HepG2 (cell line): ENCODE results near the gene LIPC. TPM values are rescaled to one million over a fixed set of nuclear protein-coding genes. Genes with fewer than 3 reads are reported as not detected.

Experiments
- ATAC-seq: fragments of 200-7000 bp; cut with Tn5 transposase; 3 replicates; pipeline ENCODE4 v1.9.1; 2020; ENCODE audit warnings: mild to moderate bottlenecking, moderate library complexity
- BruUV-seq: library from RNA; stranded (reverse); fragments of 400-500 nt; replicated peaks from 2 replicates; lab custom pipeline; 2021; lab: Mats Ljungman, UMichigan
- CTCF ChIA-PET: fragments of 300-600 bp; formaldehyde crosslinking; extraction: SDS; loops from one replicate; lab custom pipeline; 2021; ENCODE audit warnings: low total read pairs, inconsistent platforms, low intra/inter-chr PET ratio; lab: Yijun Ruan, JAX
- POLR2A ChIA-PET: fragments of 350-600 bp; sonication (Branson Sonifier 250); formaldehyde crosslinking; loops from one replicate; lab custom pipeline; 2020; ENCODE audit warnings: antibody characterized with exemption, inconsistent platforms; lab: Yijun Ruan, JAX
- DNase-seq: peaks from one replicate; pipeline ENCODE4 v3.0.0-alpha.2; 2015; ENCODE audit warnings: low spot score
- FAIRE-seq: peaks from 3 replicates; lab custom pipeline; 2011; peaks lifted over from hg19 to GRCh38; lab: Jason Lieb, UNC
- H2AFZ ChIP-seq: one replicate; pipeline ENCODE4 v1.6.1; 2011; ENCODE audit warnings: low read length, inconsistent platforms
- H3K27ac ChIP-seq: fragments of 300-600 bp; 3 replicates; pipeline ENCODE4 v1.8.0; 2011; ENCODE audit warnings: mixed run types, mild to moderate bottlenecking, mixed read lengths, low read length, inconsistent platforms; ENCODE audit not compliant: insufficient read depth; ENCODE audit errors: extremely low read length
- H3K27me3 ChIP-seq, 2 experiments: fragments of 200-600 bp in 1 of 2; 2 replicates in 1 of 2; 3 replicates in 1 of 2; pipeline versions ENCODE4 v1.6.0 to v1.8.0; 2011; ENCODE audit warnings: low read length in 2 of 2, mild to moderate bottlenecking in 2 of 2, moderate library complexity in 2 of 2, inconsistent platforms in 1 of 2; ENCODE audit not compliant: insufficient read depth in 2 of 2, control insufficient read depth in 1 of 2
- H3K36me3 ChIP-seq, 2 experiments: fragments of 200-600 bp in 1 of 2; replicated peaks in 1 of 2; 2 replicates in 1 of 2; 3 replicates in 1 of 2; pipeline versions ENCODE4 v1.5.1 to v1.8.0; 2011; ENCODE audit warnings: low read length in 2 of 2, inconsistent platforms in 1 of 2; ENCODE audit not compliant: insufficient read depth in 2 of 2, control insufficient read depth in 1 of 2
- H3K4me1 ChIP-seq: 2 replicates; pipeline ENCODE4 v1.5.1; 2012; ENCODE audit warnings: low read length, inconsistent platforms; ENCODE audit not compliant: insufficient read depth
- H3K4me2 ChIP-seq: 2 replicates; pipeline ENCODE4 v1.6.0; 2011; ENCODE audit warnings: low read depth, low read length, inconsistent platforms
- H3K4me3 ChIP-seq, 3 experiments: fragments of 200-600 bp in 1 of 3; sonication (generic), shearing (Covaris generic) in 1 of 3; replicated peaks in 1 of 3; 2 replicates each; pipeline ENCODE4 v1.5.1; 2011 to 2016; ENCODE audit warnings: low read length in 3 of 3, inconsistent platforms in 2 of 3, low read depth in 2 of 3, mild to moderate bottlenecking in 2 of 3, control low read depth in 1 of 3, mixed read lengths in 1 of 3; ENCODE audit not compliant: insufficient read depth in 1 of 3
- H3K79me2 ChIP-seq: one replicate; pipeline ENCODE4 v1.6.1; 2011; ENCODE audit warnings: low read length, inconsistent platforms; ENCODE audit not compliant: insufficient read depth
- H3K9ac ChIP-seq: 2 replicates; pipeline ENCODE4 v1.6.0; 2011; ENCODE audit warnings: mild to moderate bottlenecking, low read depth, low read length, inconsistent platforms; ENCODE audit not compliant: insufficient read depth
- H3K9me3 ChIP-seq: 2 replicates; pipeline ENCODE4 v1.5.1; 2012; ENCODE audit warnings: mild to moderate bottlenecking, low read length
- H4K20me1 ChIP-seq: 2 replicates; pipeline ENCODE4 v1.6.0; 2011; ENCODE audit warnings: inconsistent platforms, mild to moderate bottlenecking, low read length, moderate library complexity; ENCODE audit not compliant: insufficient read depth
- CENPX ChIP-seq: sonication (generic); formaldehyde crosslinking; IDR thresholded peaks from 2 replicates; pipeline ENCODE4 v1.9.0; 2021; ENCODE audit warnings: mild to moderate bottlenecking, missing genetic modification reagents, moderate library complexity
- DRAP1 ChIP-seq: IDR thresholded peaks from 2 replicates; pipeline ENCODE4 v1.6.1; 2016; ENCODE audit warnings: missing genetic modification reagents, missing compliant biosample characterization
- HNF1B ChIP-seq: sonication (generic); formaldehyde crosslinking; IDR thresholded peaks from 2 replicates; pipeline ENCODE4 v1.5.1; 2020; ENCODE audit warnings: mild to moderate bottlenecking, moderate library complexity, missing genetic modification reagents
- KDM5B ChIP-seq: sonication (generic); formaldehyde crosslinking; IDR thresholded peaks from 2 replicates; pipeline ENCODE4 v1.4.0; 2020; ENCODE audit warnings: missing genetic modification reagents, mild to moderate bottlenecking, borderline replicate concordance
- MED13 ChIP-seq: sonication (generic); formaldehyde crosslinking; IDR thresholded peaks from 2 replicates; pipeline ENCODE4 v1.5.0; 2020; ENCODE audit warnings: missing genetic modification reagents
- MZF1 ChIP-seq: sonication (generic); formaldehyde crosslinking; IDR thresholded peaks from 2 replicates; pipeline ENCODE4 v1.8.1; 2023; ENCODE audit warnings: mild to moderate bottlenecking, missing genetic modification reagents, borderline replicate concordance
- NFE2 ChIP-seq: sonication (generic); formaldehyde crosslinking; IDR thresholded peaks from 2 replicates; pipeline ENCODE4 v1.4.0; 2020; ENCODE audit warnings: missing genetic modification reagents
- NFIB ChIP-seq: sonication (generic); formaldehyde crosslinking; IDR thresholded peaks from 2 replicates; pipeline ENCODE4 v1.9.0; 2021; ENCODE audit warnings: missing genetic modification reagents, mild to moderate bottlenecking, borderline replicate concordance
- RARG ChIP-seq: sonication (generic); formaldehyde crosslinking; IDR thresholded peaks from 2 replicates; pipeline ENCODE4 v1.4.0; 2020; ENCODE audit warnings: low read depth, mild to moderate bottlenecking, missing genetic modification reagents
- SNAI1 ChIP-seq: sonication (generic); formaldehyde crosslinking; IDR thresholded peaks from 2 replicates; pipeline ENCODE4 v1.5.0; 2020; ENCODE audit warnings: mild to moderate bottlenecking, missing genetic modification reagents, borderline replicate concordance
- ZKSCAN8 ChIP-seq: IDR thresholded peaks from 2 replicates; pipeline ENCODE4 v1.6.1; 2016; ENCODE audit warnings: borderline replicate concordance, missing genetic modification reagents, missing compliant biosample characterization
- ZNF292 ChIP-seq: sonication (generic); formaldehyde crosslinking; IDR thresholded peaks from 2 replicates; pipeline ENCODE4 v1.8.1; 2022; ENCODE audit warnings: mild to moderate bottlenecking, low read depth, missing genetic modification reagents, borderline replicate concordance
- ZNF724P ChIP-seq: sonication (generic); formaldehyde crosslinking; IDR thresholded peaks from 2 replicates; pipeline ENCODE4 v1.8.0; 2022; ENCODE audit warnings: missing genetic modification reagents, borderline replicate concordance
- WGBS: methylation state at CpG from one replicate; pipeline ENCODE4 v1.1.6; 2017; ENCODE audit warnings: low lambda C conversion rate; 5-methylcytosine and 5-hydroxymethylcytosine counted together
- in situ Hi-C: cut with HindIII; loops from 2 replicates; pipeline ENCODE4 v1.10.0; 2017; ENCODE audit warnings: low pct_unique_long_range_greater_than_20kb; ENCODE audit not compliant: extremely low pct_ligation_motif_present
- intact Hi-C: fragments of 100-400 bp; cut with micrococcal nuclease; formaldehyde crosslinking; loops from one replicate; pipeline ENCODE4 v1.10.0; 2022; ENCODE audit not compliant: unreplicated experiment
- polyA plus RNA-seq, 8 experiments: library from polyadenylated mRNA; depleted of rRNA in 3 of 8; stranded (reverse) in 7 of 8; unstranded in 1 of 8; fragments of >200 nt; fragmentation: Illumina TruSeq in 4 of 8; extraction: Trizol in 4 of 8; gene quantifications; 2 replicates each; pipeline versions ENCODE4 v1.2.1 to v1.2.3, GENCODE V29; 2011 to 2016; ENCODE audit warnings: low read depth in 4 of 8, missing spikeins in 1 of 8, mixed read lengths in 1 of 8; ENCODE audit not compliant: insufficient read depth in 1 of 8
- total RNA-seq, 5 experiments: library from RNA; depleted of rRNA; stranded (reverse); fragments of >200 nt; fragmentation: Illumina TruSeq; extraction: Trizol; gene quantifications; 2 replicates each; pipeline ENCODE4 v1.2.3, GENCODE V29; 2016; ENCODE audit warnings: low read depth in 1 of 5
- TF ChIP-seq, protein P1 (sequence below): sonication (generic); formaldehyde crosslinking; IDR thresholded peaks from 2 replicates; pipeline ENCODE4 v1.9.0; 2022; ENCODE audit warnings: low read depth, missing genetic modification reagents

LIPC gene
- total and polyA plus RNA-seq, 2 of the 13 experiments (the other 11 are each of a cell fraction or from before 2014, with no cell fraction given) = 26.0 to 38.0 TPM

DNA sequence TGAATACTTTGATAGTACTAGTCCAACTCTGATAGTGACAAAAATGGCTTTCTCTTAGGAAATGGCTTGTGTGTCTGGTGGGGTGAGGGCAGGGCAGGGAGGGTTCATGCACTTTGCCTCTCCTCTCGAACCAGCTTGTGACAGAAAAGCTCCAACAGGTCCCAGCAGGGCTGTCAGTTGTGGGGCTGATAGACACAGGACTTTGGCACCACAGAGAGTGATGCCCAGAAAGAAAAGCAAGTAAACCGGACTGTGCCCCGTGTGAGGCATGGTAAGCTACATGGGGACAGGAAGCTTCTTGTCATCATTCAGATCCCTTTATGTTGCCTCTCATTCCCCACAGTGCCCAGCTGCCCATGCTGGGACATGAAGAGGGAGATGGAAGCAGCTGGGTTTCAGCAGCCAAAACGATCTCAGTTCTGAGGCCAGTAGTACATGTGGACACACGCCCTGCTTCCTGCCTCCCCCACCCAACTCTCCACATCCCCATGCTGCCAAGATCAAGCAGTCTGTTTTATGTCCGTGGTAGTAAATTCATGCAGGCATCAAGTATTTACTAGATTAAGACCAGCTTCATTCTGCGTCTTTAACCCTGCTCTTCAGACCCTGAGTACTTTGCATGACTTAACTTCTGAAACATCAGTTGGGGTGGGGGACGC, 29.7 kb upstream of the LIPC start:
- intact Hi-C loops = no loop called here
- Histone ChIP-seq H3K4me3 (no peak overlapping the region), H3K79me2 (no peaks in the 10 kb centered on the region), H3K36me3 (no peaks in the 10 kb centered on the region), H4K20me1 (no peaks in the 10 kb centered on the region), H3K4me1 (0 out of 2 replicates have a peak, but pooled peaks cover 8% of the 10 kb centered on the region), H3K27me3 (peaks cover 0 to 1% of the 10 kb centered on the region in 2 experiments; a peak in 1 of 5 replicates), H3K27ac (no peak overlapping the region), H3K9me3 (no peaks in the 10 kb centered on the region), H2AFZ (no peak overlapping the region), H3K4me2 (peak overlapping the region; percentile 14; the same call in 1 of the 2 replicates), H3K9ac (no peak overlapping the region)
- TF ChIP-seq, protein P1, sequence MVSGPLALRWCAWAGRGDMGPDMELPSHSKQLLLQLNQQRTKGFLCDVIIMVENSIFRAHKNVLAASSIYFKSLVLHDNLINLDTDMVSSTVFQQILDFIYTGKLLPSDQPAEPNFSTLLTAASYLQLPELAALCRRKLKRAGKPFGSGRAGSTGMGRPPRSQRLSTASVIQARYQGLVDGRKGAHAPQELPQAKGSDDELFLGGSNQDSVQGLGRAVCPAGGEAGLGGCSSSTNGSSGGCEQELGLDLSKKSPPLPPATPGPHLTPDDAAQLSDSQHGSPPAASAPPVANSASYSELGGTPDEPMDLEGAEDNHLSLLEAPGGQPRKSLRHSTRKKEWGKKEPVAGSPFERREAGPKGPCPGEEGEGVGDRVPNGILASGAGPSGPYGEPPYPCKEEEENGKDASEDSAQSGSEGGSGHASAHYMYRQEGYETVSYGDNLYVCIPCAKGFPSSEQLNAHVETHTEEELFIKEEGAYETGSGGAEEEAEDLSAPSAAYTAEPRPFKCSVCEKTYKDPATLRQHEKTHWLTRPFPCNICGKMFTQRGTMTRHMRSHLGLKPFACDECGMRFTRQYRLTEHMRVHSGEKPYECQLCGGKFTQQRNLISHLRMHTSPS (CRISPR knock-in tag) = peak; percentile 60; the same call in 1 of the 2 replicates
- TF ChIP-seq ZNF292 (CRISPR knock-in tag) (peak; percentile 30; the same call in 1 of the 2 replicates), DRAP1 (CRISPR knock-in tag) (no peak)
- WGBS = 50% methylated on average over 5 of the region's 8 CpGs
- peak; percentile 50; the same call in 2 of the 3 replicates for ATAC-seq
- BruUV-seq = no TSS peak
- ChIA-PET CTCF (no interaction called here), POLR2A (no interaction called here)
- in situ Hi-C loops = no loop called here
- DNase-seq = no peak
- no peak for FAIRE-seq

- H3K79me2 ChIP-seq = no peaks in the 10 kb centered on the region
- 84% methylated on average over 4 of the region's 4 CpGs for WGBS
- H3K4me3 ChIP-seq = no peak overlapping the region
- ChIA-PET POLR2A (no interaction called here), CTCF (no interaction called here)
- H3K36me3 ChIP-seq = no peaks in the 10 kb centered on the region
- in situ Hi-C loops = no loop called here
- no peaks in the 10 kb centered on the region for H4K20me1 ChIP-seq
- BruUV-seq = no TSS peak
- H3K9me3 ChIP-seq = no peaks in the 10 kb centered on the region
- H3K4me2 ChIP-seq = no peak overlapping the region
- H2AFZ ChIP-seq = no peak overlapping the region
- DNase-seq = no peak
- no peaks in the 10 kb centered on the region for H3K27me3 ChIP-seq
- no peak overlapping the region for H3K9ac ChIP-seq
- intact Hi-C loops = no loop called here
- no peak overlapping the region for H3K27ac ChIP-seq
- 0 out of 2 replicates have a peak, but pooled peaks cover 8% of the 10 kb centered on the region for H3K4me1 ChIP-seq
- FAIRE-seq = no peak
- no peak for ATAC-seq
- TF ChIP-seq NFIB (CRISPR knock-in tag) = no peak
- no peak for TF ChIP-seq MED13 (CRISPR knock-in tag)
- TF ChIP-seq ZNF724P (CRISPR knock-in tag) = no peak
- TF ChIP-seq MZF1 (CRISPR knock-in tag) = no peak
- TF ChIP-seq ZKSCAN8 = no peak
- no peak for TF ChIP-seq SNAI1 (CRISPR knock-in tag)
- no peak for TF ChIP-seq CENPX (CRISPR knock-in tag)
- no peak for TF ChIP-seq HNF1B (CRISPR knock-in tag)
- no peak for TF ChIP-seq KDM5B (CRISPR knock-in tag)
- TF ChIP-seq RARG = no peak
- TF ChIP-seq NFE2 = no peak
These were observed 28.2 kb upstream of the LIPC start for GRCh38 chr15:58403581-58403980.
